ENCODE data around the gene DYNC1I1. TPM values are rescaled to one million over a fixed set of nuclear protein-coding genes. Genes with fewer than 3 reads are reported as not detected.

The DYNC1I1 gene
- total RNA-seq, 2 experiments from 2014 or later: 0.08 TPM; not detected in 1

GRCh38 chr7:95996886-95997285 is 224.5 kb downstream of the DYNC1I1 start:
- intact Hi-C loops (cut with DNase I, micrococcal nuclease): no loop called here

GRCh38 chr7:95997632-95998031 is 225.3 kb downstream of the DYNC1I1 start:
- Histone ChIP-seq H3K9me3 (ENCODE audit: control insufficient read depth in 1 of 2, insufficient read depth in 1 of 2, low read length in 2 of 2) (no peaks in the 10 kb centered on the region), H3K27me3 (ENCODE audit: control insufficient read depth in 1 of 2, insufficient read depth in 2 of 2, low read length in 2 of 2) (no peaks in the 10 kb centered on the region), H3K4me3 (ENCODE audit: low read length) (no peak overlapping the region), H3K27ac (ENCODE audit: low read depth in 1 of 2, low read length in 2 of 2) (no peak overlapping the region), H3K36me3 (ENCODE audit: insufficient read depth, low read length) (no peaks in the 10 kb centered on the region), H3K4me1 (ENCODE audit: insufficient read depth, low read length) (no peaks in the 10 kb centered on the region)
- POLR2A ChIA-PET: no interaction called here
- intact Hi-C loops (cut with DNase I, micrococcal nuclease): no loop called here
- Mint-ChIP-seq H3K9me3 (no peaks in the 10 kb centered on the region), H3K4me1 (ENCODE audit: low read depth) (no peaks in the 10 kb centered on the region), H3K27me3 (peaks cover 11% of the 10 kb centered on the region), H3K27ac (no peak overlapping the region), H3K36me3 (ENCODE audit: low read depth) (no peaks in the 10 kb centered on the region), H3K4me3 (no peak overlapping the region)
- no peak for DNase-seq
- no peak for ATAC-seq (ENCODE audit: poor library complexity)
- no peak for TF ChIP-seq CTCF (IDR thresholded peaks at IDR 0.05)
- CTCF ChIA-PET: no interaction called here

More at GRCh38 chr7:95996886-95997285, 224.5 kb downstream of the DYNC1I1 start:
- Mint-ChIP-seq H3K9me3 (no peaks in the 10 kb centered on the region), H3K27me3 (peaks cover 5% of the 10 kb centered on the region), H3K4me3 (no peak overlapping the region), H3K4me1 (ENCODE audit: low read depth) (no peaks in the 10 kb centered on the region), H3K27ac (no peak overlapping the region), H3K36me3 (ENCODE audit: low read depth) (no peaks in the 10 kb centered on the region)
- no peaks in the 10 kb centered on the region for H3K36me3 ChIP-seq (ENCODE audit: insufficient read depth, low read length)
- no peaks in the 10 kb centered on the region for H3K4me1 ChIP-seq (ENCODE audit: insufficient read depth, low read length)
- no peak overlapping the region for H3K4me3 ChIP-seq (ENCODE audit: low read length)
- no peak for ATAC-seq (ENCODE audit: poor library complexity)
- POLR2A ChIA-PET: no interaction called here
- CTCF ChIA-PET: no interaction called here
- DNase-seq: no peak
- no peaks in the 10 kb centered on the region for H3K9me3 ChIP-seq (ENCODE audit: control insufficient read depth in 1 of 2, insufficient read depth in 1 of 2, low read length in 2 of 2)
- no peak for TF ChIP-seq CTCF (IDR thresholded peaks at IDR 0.05)
- H3K27ac ChIP-seq (ENCODE audit: low read depth in 1 of 2, low read length in 2 of 2): no peak overlapping the region
- H3K27me3 ChIP-seq (ENCODE audit: control insufficient read depth in 1 of 2, insufficient read depth in 2 of 2, low read length in 2 of 2): no peaks in the 10 kb centered on the region

GRCh38 chr7:95999481-95999880 is 227.1 kb downstream of the DYNC1I1 start:
- CTCF ChIA-PET: no interaction called here
- intact Hi-C loops (cut with DNase I, micrococcal nuclease): no loop called here
- H3K27ac Mint-ChIP-seq: no peak overlapping the region

More at GRCh38 chr7:95999481-95999880, 227.1 kb downstream of the DYNC1I1 start:
- TF ChIP-seq CTCF (IDR thresholded peaks at IDR 0.05): no peak
- Mint-ChIP-seq H3K9me3 (no peaks in the 10 kb centered on the region), H3K4me1 (ENCODE audit: low read depth) (no peaks in the 10 kb centered on the region), H3K36me3 (ENCODE audit: low read depth) (no peaks in the 10 kb centered on the region), H3K4me3 (no peak overlapping the region), H3K27me3 (peaks cover 12% of the 10 kb centered on the region)
- H3K4me3 ChIP-seq (ENCODE audit: low read length): no peak overlapping the region
- DNase-seq (no peak), ATAC-seq (ENCODE audit: poor library complexity) (no peak)
- H3K36me3 ChIP-seq (ENCODE audit: insufficient read depth, low read length): no peaks in the 10 kb centered on the region
- H3K27ac ChIP-seq (ENCODE audit: low read depth in 1 of 2, low read length in 2 of 2): no peak overlapping the region
- POLR2A ChIA-PET: no interaction called here
- no peaks in the 10 kb centered on the region for H3K4me1 ChIP-seq (ENCODE audit: insufficient read depth, low read length)
- H3K27me3 ChIP-seq (ENCODE audit: control insufficient read depth in 1 of 2, insufficient read depth in 2 of 2, low read length in 2 of 2): no peaks in the 10 kb centered on the region
- no peaks in the 10 kb centered on the region for H3K9me3 ChIP-seq (ENCODE audit: control insufficient read depth in 1 of 2, insufficient read depth in 1 of 2, low read length in 2 of 2)
